Measurements from ENCODE around the gene GIGYF2. TPM values are rescaled to one million over a fixed set of nuclear protein-coding genes. Genes with fewer than 3 reads are reported as not detected.
A peak's percentile ranks its signal among the peaks of the same experiment; 100 is the strongest.
"Not testable (repeated sequence)": the region's sequence is repeated elsewhere in the genome, so short reads cannot be mapped to it uniquely, and the experiment has no call there.

Gene GIGYF2
- total RNA-seq, 1 experiment from 2014 or later, result 97.2 TPM

DNA sequence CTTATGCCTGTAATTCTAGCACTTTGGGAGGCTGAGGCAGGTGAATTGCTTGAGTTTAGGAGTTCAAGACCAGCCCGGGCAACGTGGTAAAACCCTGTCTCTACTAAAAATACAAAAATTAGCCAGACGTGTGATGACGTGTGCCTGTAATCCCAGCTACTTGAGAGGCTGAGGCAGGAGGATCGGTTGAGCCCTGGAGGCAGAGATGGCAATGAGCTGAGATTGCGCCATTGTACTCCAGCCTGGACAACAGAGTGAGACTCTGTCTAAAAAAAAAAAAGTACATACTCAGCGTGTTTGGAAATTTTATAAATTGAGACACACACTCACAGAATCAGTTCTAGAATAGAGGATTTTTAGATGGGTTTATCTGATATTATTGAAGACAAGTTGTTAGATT is 17.1 kb upstream of the GIGYF2 start:
- no peak overlapping the region for H3K4me3 ChIP-seq
- H3K27me3 ChIP-seq, result no peaks in the 10 kb centered on the region
- no peaks in the 10 kb centered on the region for H3K9me3 ChIP-seq (replicated peaks)
- H3K4me1 ChIP-seq, result no peaks in the 10 kb centered on the region
- no peaks in the 10 kb centered on the region; the same call in 1 of the 2 replicates for H3K36me3 ChIP-seq
- H3K27ac ChIP-seq, result no peak overlapping the region
- DNase-seq, result no peak

DNA sequence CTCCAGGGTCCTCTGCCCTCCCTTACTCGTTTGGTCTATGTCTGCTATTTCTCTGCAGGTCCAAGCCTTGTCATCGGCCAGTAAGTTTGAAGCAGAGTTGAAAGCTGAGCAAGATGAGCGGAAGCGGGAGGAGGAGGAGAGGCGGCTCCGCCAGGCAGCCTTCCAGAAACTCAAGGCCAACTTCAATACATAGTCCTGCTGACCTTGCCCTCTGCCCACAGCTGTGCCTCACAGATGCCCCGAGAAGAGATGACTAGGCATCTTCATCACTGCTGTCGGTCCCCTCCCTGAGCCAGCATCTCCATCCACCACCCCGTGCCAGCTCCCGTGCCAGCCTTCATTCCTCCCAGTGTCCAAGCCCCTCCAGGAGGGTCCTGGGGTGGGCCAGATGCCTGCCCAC is 15.6 kb upstream of the GIGYF2 start:
- DNase-seq, result no peak
- Histone ChIP-seq H3K27ac (no peak overlapping the region), H3K4me1 (no peaks in the 10 kb centered on the region), H3K27me3 (no peaks in the 10 kb centered on the region), H3K36me3 (no peaks in the 10 kb centered on the region; the same call in 1 of the 2 replicates), H3K9me3 (replicated peaks) (no peaks in the 10 kb centered on the region), H3K4me3 (no peak overlapping the region)

- Histone ChIP-seq H3K9me3 (replicated peaks) (no peaks in the 10 kb centered on the region), H3K27ac (no peak overlapping the region), H3K4me1 (peaks cover 9% of the 10 kb centered on the region), H3K36me3 (no peaks in the 10 kb centered on the region), H3K4me3 (no peak overlapping the region), H3K27me3 (no peaks in the 10 kb centered on the region)
- DNase-seq, result no peak
Measured at GRCh38 chr2:232683368-232683767, 13.8 kb upstream of the GIGYF2 start.

DNA sequence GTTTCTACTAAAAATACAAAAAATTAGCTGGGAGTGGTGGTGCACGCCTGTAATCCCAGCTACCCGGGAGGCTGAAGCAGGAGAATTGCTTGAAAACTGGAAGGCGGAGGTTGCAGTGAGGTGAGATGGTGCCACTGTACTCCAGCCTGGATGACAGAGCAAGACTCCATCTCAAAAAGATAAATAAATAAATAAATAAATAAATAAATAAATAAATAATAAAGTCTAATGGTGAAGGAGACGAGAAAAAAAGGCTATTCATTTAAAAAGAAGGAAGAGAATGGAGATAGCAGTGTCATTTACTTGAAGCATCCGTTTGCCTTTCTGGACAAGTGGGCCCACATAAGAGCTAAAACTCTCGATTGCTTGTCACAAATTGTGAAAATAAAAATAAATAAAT is 11.7 kb upstream of the GIGYF2 start:
- H3K9me3 ChIP-seq (replicated peaks); H3K4me3 ChIP-seq; H3K27me3 ChIP-seq; H3K36me3 ChIP-seq; DNase-seq; H3K27ac ChIP-seq: not testable (repeated sequence)
- H3K4me1 ChIP-seq, result peaks cover 21% of the 10 kb centered on the region

GRCh38 chr2:232687382-232688160 is 9.6 kb upstream of the GIGYF2 start:
- Histone ChIP-seq H3K9me3 (replicated peaks) (no peaks in the 10 kb centered on the region), H3K27ac (no peak overlapping the region), H3K4me3 (no peak overlapping the region), H3K27me3 (no peaks in the 10 kb centered on the region), H3K4me1 (peaks cover 21% of the 10 kb centered on the region), H3K36me3 (no peaks in the 10 kb centered on the region)
- peak; percentile 79 to 81 for DNase-seq

DNA sequence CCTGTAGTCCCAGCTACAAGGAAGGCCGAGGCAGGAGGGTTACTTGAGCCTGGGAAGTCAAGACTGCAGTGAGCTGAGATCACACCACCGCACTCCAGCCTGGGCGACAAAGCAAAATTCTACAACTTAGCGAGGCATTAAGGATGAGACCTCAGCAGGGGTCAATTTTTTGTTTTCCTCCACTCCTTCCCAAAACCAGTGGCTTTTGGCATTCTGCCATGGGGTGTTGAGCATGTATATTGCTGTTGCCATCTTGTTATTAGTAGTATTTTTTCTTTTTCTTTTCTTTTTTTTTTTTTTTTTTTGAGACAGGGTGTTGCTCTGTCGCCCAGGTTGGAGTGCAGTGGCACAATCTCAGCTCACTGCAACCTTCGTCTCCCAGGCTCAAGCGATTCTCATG is 8.9 kb upstream of the GIGYF2 start:
- Histone ChIP-seq H3K4me3 (no peak overlapping the region), H3K27me3 (no peaks in the 10 kb centered on the region), H3K9me3 (replicated peaks) (no peaks in the 10 kb centered on the region), H3K36me3 (no peaks in the 10 kb centered on the region), H3K4me1 (peaks cover 21% of the 10 kb centered on the region), H3K27ac (no peak overlapping the region)
- DNase-seq, result peak; percentile 47 to 64

DNA sequence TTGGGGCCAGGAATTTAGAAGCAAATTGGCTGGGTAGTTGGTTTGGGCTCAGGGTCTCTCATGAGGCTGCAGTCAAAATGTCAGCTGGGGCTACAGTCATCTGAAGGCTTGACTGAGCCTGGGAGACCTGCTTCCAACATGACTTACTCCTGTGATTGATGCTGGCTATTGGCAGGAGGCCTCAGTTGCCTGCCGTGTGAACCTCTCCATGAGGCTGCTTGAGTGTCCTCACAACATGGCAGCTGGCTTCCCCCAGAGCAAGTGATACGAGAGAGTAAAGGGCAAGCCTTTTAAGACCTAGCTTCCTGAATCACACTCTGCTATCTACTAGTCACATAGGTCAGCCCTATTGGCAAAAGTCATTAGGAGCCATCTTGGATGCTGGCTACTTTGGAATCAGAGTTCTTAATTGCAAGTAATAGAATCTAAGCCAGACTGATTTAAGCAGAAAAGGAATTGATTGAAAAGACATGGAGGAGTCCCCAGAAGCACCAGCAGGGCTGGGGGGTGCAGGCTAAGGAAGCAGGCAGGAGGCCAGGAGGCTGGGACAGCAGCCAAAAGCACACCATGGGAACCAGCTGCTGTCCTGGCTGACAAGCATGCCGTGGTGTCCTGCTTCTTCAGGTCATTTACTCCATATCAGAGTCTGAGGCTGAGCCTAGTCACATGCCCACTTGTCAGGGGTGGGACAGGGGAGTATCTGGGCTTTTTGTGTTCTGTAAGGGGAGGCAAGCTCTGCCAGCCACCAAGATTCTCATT is 7.8 kb upstream of the GIGYF2 start:
- no peak overlapping the region for H3K27ac ChIP-seq
- no peaks in the 10 kb centered on the region for H3K36me3 ChIP-seq
- peak; percentile 82 to 90 for DNase-seq

GRCh38 chr2:232691117-232691516 is 6.0 kb upstream of the GIGYF2 start:
- H3K36me3 ChIP-seq; H3K27me3 ChIP-seq; H3K4me3 ChIP-seq; DNase-seq; H3K9me3 ChIP-seq (replicated peaks); H3K27ac ChIP-seq: not testable (repeated sequence)
- H3K4me1 ChIP-seq, result peaks cover 21% of the 10 kb centered on the region

More for the DNA sequence above, 7.8 kb upstream of the GIGYF2 start:
- H3K27me3 ChIP-seq, result no peaks in the 10 kb centered on the region
- peaks cover 21% of the 10 kb centered on the region for H3K4me1 ChIP-seq
- H3K4me3 ChIP-seq, result no peak overlapping the region
- H3K9me3 ChIP-seq (replicated peaks), result no peaks in the 10 kb centered on the region

DNA sequence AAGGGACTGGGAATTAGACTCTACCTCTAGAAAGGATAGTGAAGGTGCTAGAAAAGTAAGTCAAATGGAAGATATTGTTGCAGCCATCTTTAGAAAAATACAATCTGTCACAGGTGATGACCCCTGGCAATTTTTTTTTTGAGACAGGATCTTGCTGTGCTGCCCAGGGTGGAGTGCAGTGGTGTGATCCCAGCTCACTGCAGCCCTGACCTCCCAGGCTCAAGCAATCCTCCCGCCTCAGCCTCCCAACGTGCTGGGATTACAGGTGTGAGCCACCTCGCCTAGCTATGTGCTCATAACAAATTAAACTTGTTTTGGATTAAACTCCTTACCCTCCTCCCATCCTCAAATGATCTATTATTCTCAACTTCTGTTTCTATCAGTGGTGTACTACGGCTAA is 3.8 kb upstream of the GIGYF2 start:
- no peaks in the 10 kb centered on the region for H3K36me3 ChIP-seq
- H3K9me3 ChIP-seq (replicated peaks), result no peaks in the 10 kb centered on the region
- DNase-seq, result no peak
- no peak overlapping the region for H3K4me3 ChIP-seq
- peaks cover 17% of the 10 kb centered on the region for H3K4me1 ChIP-seq
- H3K27ac ChIP-seq, result no peak overlapping the region
- H3K27me3 ChIP-seq, result no peaks in the 10 kb centered on the region

DNA sequence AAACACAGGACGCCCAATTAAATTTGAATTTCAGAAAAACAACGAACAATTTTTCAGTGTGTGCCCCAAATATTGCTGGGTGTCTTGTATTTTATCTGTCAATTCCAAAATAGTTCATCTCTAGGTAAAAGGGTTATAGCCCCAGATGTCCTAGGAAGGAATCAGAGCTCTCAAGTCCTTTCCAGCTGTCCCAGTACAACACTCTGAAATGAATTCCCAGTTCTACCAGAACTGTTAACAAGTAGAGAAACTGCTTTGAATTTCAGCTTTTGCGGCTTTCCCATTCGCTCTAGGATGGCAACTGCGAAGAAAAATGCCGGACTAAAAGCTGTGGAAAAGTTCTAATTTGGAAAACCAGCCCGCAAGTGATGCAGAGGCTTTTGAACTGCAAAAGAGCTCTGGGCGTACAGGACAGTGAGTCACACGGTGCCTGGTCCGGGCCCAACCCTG is 497 bp upstream of the GIGYF2 start:
- no peak for DNase-seq
- Histone ChIP-seq H3K36me3 (peaks cover 12% of the 10 kb centered on the region), H3K4me1 (peaks cover 12% of the 10 kb centered on the region), H3K27me3 (no peaks in the 10 kb centered on the region), H3K4me3 (peak overlapping the region; percentile 100), H3K27ac (peak overlapping the region; percentile 90; the same call in 1 of the 2 replicates), H3K9me3 (replicated peaks) (no peaks in the 10 kb centered on the region)

DNA sequence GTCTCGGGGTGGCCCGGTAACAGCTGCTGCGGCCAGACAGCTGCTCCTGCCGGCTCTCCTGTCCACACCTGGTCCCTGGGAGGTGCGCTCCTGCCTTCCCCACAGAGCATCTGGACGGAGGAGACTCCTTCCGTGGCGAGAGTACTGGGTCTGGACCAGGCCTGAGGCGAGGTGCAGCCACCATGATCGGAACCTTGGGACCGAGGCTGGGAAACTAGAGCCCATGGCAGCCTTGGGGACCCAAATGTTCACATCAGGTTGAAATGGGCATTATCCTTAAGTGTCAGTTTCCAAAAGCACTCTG is 628 bp downstream of the GIGYF2 start:
- Histone ChIP-seq H3K36me3 (peaks cover 12% of the 10 kb centered on the region), H3K27me3 (no peaks in the 10 kb centered on the region), H3K27ac (peak overlapping the region; percentile 90), H3K4me1 (peaks cover 12% of the 10 kb centered on the region), H3K9me3 (replicated peaks) (no peaks in the 10 kb centered on the region), H3K4me3 (peak overlapping the region; percentile 100)
- peak in 1 of 2 experiments; percentile 72 for DNase-seq

DNA sequence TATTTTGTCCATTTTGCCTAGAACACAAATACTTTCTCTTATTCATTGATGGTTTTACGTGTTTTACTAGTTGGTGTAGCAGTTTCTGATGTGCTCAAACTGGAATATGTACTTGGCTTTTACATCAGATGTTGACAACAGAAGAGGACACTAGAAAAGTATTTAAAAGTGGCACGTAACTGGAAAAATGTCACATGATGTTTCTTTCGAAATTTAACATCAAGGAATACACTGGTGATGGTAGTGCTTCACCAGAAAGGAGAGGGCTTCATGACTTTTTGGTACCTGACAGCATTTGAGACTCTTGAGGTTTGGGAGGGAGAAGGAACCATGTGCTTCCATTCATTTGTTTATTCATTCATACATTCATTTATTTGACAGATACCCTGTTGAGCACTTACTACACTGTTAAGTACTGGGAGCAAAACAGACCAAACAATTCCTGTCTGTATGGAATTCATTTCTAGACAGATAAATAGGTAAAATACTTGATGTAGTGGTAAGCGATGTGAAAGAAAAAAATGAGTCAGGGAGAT is 1.5 kb downstream of the GIGYF2 start:
- DNase-seq, result no peak
- H3K9me3 ChIP-seq (replicated peaks), result no peaks in the 10 kb centered on the region
- H3K27me3 ChIP-seq, result no peaks in the 10 kb centered on the region
- peaks cover 12% of the 10 kb centered on the region for H3K4me1 ChIP-seq
- H3K27ac ChIP-seq, result no peak overlapping the region
- H3K4me3 ChIP-seq, result peak overlapping the region; percentile 100
- peaks cover 19% of the 10 kb centered on the region for H3K36me3 ChIP-seq

- no peak overlapping the region for H3K4me3 ChIP-seq
Measured at GRCh38 chr2:232699110-232699509, 2.0 kb downstream of the GIGYF2 start.

GRCh38 chr2:232700154-232700553 is 3.0 kb downstream of the GIGYF2 start:
- Histone ChIP-seq H3K4me1 (peaks cover 12% of the 10 kb centered on the region), H3K27me3 (no peaks in the 10 kb centered on the region), H3K27ac (no peak overlapping the region), H3K4me3 (no peak overlapping the region), H3K36me3 (peaks cover 32% of the 10 kb centered on the region), H3K9me3 (replicated peaks) (no peaks in the 10 kb centered on the region)
- no peak for DNase-seq

More at GRCh38 chr2:232699110-232699509, 2.0 kb downstream of the GIGYF2 start:
- Histone ChIP-seq H3K27me3 (no peaks in the 10 kb centered on the region), H3K27ac (no peak overlapping the region), H3K36me3 (peaks cover 24% of the 10 kb centered on the region), H3K9me3 (replicated peaks) (no peaks in the 10 kb centered on the region), H3K4me1 (peaks cover 12% of the 10 kb centered on the region)
- no peak for DNase-seq

DNA sequence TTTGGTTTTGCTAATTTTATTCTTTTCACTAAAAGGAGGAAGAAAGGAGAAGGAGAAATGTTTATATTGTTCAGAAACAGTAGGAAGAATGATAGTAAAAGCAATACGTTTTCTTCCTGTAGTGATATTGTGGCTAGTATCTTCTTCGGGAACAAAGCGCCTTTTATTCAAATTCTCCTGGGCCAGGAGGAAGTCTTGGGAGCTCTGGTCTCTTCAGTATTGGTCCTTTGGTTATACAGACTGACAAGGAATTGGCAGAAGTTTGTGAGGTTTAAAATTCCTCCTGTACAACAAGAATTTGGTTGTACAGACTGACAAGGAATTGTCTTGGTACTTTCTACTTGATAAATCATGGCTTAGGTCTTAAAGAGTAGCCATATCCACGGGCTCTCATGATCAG is 9.9 kb downstream of the GIGYF2 start:
- H3K27ac ChIP-seq, result no peak overlapping the region
- H3K9me3 ChIP-seq (replicated peaks), result no peaks in the 10 kb centered on the region
- DNase-seq, result no peak
- H3K27me3 ChIP-seq, result no peaks in the 10 kb centered on the region
- no peaks in the 10 kb centered on the region for H3K4me1 ChIP-seq
- H3K36me3 ChIP-seq, result peaks cover 71% of the 10 kb centered on the region
- H3K4me3 ChIP-seq, result no peak overlapping the region
